GM21390 (cell line): ENCODE measurements around the gene CCDC185.
A peak's percentile ranks its signal among the peaks of the same experiment; 100 is the strongest.

ENCODE experiments used
- ATAC-seq: cut with Tn5 transposase; IDR thresholded peaks from one replicate; pipeline ENCODE4 v1.9.1; 2021; ENCODE audit not compliant: unreplicated experiment

The CCDC185 gene

GRCh38 chr1:223393275-223394214, at the start of gene CCDC185:
Gene CCDC185 (plus strand): TSS chr1:223393415. CDS start chr1:223393476, 61 bp downstream.
- ATAC-seq = no peak

- no peak for ATAC-seq
These were observed 49.5 kb upstream of the CCDC185 start for GRCh38 chr1:223343692-223344091.

DNA sequence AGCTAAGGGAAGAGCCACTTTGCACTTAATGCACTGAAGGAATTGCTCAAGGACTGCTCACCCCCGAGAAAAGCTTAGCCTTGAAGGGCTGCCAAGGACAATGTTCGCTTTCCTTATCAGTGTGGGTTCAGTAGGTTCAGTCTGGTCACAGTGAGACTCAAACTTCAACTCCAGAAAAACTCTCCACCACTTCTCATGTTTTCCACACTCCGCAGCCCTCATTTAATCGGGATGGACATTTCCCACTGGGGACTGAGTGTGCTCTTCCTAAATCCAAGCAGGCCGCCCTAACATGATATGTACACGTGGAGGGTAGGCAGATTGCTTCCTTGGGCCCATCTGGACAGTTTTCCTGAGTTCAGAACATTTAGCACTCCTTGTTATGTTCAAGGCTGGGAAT, 48.7 kb upstream of the CCDC185 start:
- no peak for ATAC-seq

DNA sequence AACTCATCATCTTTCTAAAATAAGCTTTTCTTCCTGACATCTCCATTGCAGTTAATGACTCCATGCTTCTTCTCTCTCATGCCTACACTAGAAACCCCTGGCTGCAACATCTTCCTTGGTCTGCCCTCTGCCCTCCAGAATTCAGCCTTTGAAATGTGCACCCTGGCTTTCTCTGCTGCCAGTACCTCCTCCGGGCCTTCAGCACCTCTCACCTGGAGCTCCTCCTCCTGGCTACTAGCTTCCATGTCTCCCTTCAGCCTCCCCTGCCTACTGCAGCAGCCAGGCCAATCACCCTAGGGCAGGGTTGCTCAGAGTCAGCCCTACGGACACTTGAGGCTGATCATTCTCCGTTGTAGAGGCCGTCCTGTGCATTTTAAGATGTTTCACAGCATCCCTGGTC, 47.5 kb upstream of the CCDC185 start:
- ATAC-seq = no peak

DNA sequence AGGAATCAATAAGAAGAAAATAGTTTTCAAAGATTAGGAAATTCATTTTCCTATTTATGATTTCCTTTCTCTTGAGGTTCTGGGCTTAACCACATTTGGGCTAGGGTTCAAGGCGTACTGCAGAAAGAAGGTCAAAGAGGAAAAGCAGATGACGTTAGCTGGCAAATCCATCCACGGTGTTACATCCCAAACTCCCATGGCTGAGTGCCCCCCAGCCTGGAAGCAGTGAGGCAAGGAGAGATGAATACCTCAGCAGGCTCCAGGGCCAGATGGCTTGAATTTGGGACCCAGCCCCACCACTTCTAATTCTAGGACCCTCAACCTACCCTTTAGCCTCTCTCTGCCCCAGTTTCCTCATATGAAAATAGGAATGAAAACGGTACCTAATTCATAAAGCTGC, 46.9 kb upstream of the CCDC185 start:
- ATAC-seq = no peak

DNA sequence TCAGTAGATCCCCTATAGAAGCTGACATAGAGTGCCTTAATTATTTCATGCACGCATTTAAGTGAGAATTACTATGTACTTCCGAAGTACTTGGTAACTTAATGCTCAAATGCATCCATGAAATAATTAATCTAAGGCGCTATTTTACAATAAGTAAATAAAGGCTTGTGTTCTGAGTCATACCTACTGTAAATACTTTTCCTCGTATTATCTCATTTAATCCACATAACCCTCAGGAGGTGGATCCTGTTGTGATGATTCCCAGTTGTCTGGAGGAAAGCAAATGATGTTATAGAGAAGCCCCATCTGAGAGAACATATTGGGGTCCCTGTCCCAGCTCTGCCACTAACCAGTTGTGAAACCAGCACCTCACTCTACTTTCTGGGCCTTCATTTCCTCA, 45.6 kb upstream of the CCDC185 start:
- ATAC-seq = no peak

GRCh38 chr1:223348439-223348838, 44.8 kb upstream of the CCDC185 start:
- ATAC-seq = no peak

- ATAC-seq = no peak
These were observed 44.0 kb upstream of the CCDC185 start for GRCh38 chr1:223349241-223349640.

- no peak for ATAC-seq
These were observed 42.8 kb upstream of the CCDC185 start for GRCh38 chr1:223350361-223350908.

DNA sequence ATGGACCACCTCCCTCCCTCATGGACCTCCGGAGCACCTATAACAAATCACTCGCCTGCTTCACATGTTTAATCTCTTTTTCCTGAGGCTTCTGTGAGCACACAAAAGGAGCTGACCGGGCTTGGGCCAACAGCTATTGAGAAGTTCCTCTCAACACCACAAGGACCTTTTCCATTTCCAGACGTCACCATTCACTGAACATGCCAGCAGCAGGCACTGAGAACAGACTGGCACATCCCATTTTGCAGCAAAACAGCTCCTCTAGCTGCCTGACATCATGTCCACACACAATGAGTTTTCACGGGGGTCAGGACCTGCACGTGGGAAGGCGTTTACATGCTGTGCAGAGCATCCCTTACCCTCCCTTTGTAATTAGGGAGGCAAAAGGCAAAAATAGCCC, 40.3 kb upstream of the CCDC185 start:
- ATAC-seq = no peak

- ATAC-seq = no peak
These were observed 39.3 kb upstream of the CCDC185 start for GRCh38 chr1:223353939-223354338.

DNA sequence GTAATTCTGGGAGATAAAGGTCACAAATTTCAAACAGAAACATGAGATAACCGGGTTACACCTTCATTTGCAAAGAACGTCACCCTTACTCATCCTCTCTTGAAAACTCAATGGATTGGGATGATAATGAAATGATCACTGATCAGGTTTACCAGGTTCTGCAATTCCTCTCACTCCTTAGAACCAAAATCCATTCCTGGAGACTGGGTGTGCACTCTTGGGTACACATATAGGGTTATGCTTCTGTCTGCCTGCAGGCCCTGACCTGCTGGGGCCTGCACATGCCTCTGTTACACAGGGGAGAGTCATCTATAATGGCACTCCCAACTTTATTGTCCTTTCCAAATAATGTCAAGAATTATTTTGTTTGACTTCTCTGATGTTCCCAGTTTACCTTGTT, 37.5 kb upstream of the CCDC185 start:
- ATAC-seq = no peak

DNA sequence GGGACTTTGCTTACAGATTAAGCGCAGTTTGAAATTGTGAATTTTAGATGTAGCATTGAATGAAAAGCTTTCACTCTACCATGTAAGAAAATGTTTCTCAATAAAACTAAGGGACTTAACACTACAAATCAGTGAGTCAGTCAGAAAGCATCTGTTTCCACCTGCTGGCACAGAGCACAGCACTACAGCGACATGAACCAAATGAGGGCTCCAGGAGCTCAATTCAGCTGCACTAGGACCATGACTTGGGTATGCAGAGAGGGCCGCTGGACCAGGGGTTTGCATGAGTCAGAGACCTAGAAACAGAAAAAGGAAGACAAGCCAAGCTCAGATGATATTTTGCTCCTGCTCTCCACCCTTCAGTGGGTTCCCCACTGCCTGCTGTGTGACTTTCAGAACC, 34.4 kb upstream of the CCDC185 start:
- no peak for ATAC-seq

DNA sequence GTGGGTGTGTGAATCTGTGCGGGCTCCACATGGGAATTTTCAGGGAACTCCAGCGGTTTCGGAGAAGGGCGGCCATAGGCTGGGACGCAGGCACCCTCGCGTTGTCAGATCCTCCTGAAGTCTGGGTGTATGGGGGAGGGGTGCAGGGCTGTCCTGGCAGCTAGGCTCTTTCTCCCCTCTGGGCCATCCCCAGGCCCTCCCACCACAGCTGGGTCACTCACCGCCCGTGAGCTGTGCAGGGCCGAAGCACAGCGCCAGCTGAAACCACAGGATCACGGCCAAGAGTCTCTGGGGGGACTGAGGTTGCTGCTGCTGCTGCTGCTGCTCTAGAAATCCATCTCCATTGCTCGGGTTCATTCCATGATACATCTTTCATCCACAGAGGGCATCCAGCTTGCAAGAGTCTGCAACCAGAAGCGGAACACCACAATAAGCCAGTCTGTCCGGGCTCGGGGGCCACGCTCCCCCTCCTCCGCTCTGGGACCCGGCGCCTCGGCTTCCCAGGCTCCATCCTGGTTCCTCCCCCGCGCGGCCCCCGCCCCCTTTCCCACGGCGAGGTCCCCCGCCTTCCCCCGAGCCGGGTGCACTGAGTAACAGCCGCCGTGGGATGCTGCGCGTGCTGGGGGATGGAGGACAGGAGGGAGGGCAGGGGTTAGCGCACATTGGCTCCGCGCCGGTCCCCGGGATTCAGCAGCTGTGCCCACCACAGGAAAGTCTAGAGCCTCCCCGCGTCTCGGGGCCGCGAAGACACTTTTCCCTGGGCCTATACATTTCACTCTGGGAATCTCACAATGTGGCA, 30.0 kb upstream of the CCDC185 start:
- ATAC-seq = no peak

DNA sequence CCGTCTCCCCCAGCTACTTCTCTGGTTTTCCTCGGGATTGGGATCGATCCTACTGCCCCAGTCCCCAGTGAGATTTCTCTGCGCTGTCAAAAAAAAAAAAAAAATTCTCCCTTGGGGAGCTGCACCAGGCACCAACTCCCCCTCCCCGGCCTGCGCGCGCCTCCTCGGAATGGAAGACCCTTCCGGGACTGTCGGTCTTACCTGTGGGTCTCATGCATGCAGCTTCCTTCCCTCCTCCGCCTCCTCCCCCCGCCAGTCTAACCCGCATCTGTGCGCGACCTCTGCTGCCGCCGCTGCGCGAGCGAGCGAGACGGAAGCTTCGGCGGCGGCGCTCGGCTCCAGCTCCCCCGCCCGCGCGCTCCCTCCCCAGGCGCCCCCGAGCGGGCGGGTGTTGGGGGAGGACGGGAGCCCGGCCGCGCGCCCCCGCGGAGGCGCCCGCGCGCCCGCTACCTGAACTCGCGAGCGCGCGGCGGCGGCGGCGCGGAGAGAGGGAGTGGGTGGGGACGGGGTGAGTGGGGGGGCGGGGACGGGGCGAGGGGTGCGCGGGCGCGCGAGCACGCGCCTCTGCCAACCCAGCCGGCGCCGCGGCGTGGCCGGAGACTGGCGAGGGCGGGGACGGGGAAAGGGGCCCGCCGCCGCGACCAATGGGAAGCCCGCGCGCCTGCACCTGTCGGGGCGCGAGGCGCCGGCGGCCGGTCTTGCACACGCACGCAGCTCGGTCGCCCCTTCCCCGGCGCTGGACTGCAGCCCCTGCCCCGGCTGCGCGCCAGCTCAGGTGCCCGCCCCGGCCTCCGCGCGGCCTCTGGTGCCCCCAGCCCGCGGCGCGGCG, 29.1 kb upstream of the CCDC185 start, which contains the start of gene SUSD4:
TSS of gene SUSD4 (minus strand) at position 321 of the 829 bp plus-strand sequence. CDS start 751 bp downstream, outside the sequence.
- peak; percentile 55 for ATAC-seq

DNA sequence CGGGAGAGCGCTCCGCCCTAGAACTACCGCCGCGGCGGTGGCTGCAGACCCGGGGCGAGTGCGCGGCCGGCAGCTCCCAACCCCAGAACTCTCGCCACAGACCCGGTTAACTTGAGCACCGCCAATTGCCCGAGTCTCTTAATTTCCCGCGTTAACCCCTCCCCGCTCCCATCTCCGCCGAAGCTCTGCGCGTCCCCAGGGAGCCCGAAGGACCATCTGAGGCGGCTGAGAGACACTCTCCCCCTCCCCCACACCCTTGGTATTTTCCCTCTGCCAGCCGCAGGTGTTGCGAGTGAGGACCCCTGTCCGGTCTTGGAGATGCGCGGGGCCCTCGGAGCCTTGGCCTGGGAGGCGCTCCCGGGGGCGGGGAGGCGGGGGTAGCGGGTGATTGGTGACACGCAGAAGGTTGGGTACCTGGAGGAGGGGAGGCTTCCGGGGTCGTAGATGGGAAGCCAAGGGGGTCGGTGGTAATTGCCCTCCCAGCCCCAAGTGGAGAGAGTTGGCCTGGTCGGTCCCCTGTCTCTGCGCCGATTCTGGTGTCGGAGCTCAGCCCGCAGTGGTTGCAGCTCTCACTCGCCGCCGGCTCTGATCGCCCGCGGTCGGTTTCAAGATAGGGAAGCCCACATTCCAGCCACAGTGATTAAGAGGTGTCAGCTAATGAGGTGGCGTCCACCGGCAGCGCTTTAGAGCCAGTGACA, 28.4 kb upstream of the CCDC185 start:
- ATAC-seq = no peak

DNA sequence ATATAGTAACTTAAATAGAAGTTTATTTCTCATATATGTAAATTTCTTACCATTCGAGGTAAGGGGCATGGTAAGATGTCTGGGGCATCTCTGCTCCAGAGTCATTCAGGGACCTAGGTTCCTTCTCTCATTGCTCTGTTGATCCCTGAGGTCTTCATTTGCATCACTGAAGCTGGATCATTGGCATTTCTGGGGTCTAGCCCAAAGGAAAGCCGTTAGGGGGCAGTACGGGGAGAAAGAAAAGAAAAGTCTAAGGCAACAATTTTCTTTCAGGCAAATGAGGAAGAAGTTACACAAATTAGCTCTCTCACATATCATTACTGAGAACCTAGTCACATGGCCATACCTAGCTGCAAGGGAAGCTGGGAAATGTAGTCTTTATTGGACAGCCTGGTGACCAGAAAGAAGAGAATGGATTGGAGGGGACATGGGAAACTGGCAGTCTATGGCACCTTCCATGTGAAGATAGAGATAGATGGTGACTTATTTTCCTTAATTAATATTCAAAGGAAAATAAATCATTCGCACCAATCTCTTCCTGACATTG, 19.1 kb upstream of the CCDC185 start:
- no peak for ATAC-seq

GRCh38 chr1:223378754-223379153, 14.5 kb upstream of the CCDC185 start:
- ATAC-seq = no peak

- no peak for ATAC-seq
These were observed 7.2 kb upstream of the CCDC185 start for GRCh38 chr1:223386013-223386412.

GRCh38 chr1:223390618-223391017, 2.6 kb upstream of the CCDC185 start:
- no peak for ATAC-seq
